ENCODE data around the gene ARHGDIG. TPM values are rescaled to one million over a fixed set of nuclear protein-coding genes. Genes with fewer than 3 reads are reported as not detected.

The ARHGDIG gene
- total and polyA plus RNA-seq, 2 experiments from 2014 or later = 0.78 to 1.0 TPM

DNA sequence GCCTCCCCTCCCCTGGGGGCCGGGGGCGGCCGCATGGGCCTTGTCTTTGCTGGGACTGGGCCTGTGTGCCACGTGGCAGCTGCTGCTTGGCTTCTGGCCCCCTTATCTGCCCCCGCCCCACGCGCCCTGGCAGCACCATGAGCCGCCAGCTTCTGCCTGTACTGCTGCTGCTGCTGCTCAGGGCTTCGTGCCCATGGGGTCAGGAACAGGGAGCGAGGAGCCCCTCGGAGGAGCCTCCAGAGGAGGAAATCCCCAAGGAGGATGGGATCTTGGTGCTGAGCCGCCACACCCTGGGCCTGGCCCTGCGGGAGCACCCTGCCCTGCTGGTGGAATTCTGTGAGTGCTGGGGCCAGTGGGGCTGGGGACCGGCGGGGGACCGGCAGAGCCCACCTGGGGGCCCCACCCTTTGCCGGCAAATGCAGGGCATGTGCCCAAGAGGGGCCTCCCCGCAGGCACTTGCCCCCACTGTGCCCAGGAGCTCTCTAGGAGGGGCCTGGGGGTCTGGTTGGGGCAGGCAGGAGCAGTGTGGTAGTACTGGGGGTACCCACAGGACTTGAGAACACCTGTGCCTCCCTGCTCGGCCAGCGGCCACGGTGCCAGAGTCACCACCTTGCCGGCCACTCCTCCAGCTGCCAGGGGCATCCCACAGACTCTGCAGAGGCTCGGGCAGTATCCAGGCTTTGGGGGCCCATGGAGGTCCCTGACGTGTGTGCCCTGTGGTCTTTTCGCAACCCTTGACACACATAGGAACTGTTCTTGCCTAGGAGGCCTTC is 2.8 kb downstream of the ARHGDIG start, which contains the start of gene PDIA2:
Gene PDIA2, plus strand, starts transcription at position 132 of the 773 bp plus-strand sequence. Its CDS starts 6 bp downstream, at position 138.
- H3K9me3 Mint-ChIP-seq = no peaks in the 10 kb centered on the region
- Histone ChIP-seq H2AFZ (no peak within 1 kb of the TSS), H3K27ac (ENCODE audit: low read depth) (no peak within 1 kb of the TSS), H3K4me1 (ENCODE audit: insufficient read depth) (no peaks in the 10 kb centered on the region), H3K9me2 (ENCODE audit: insufficient read depth) (no peaks in the 10 kb centered on the region), H3K4me3 (no peak within 1 kb of the TSS), H3K4me2 (no peak within 1 kb of the TSS), H4K20me1 (replicated peaks; ENCODE audit: insufficient read depth) (0 out of 2 replicates have a peak, but pooled peaks cover 2% of the 10 kb centered on the region), H3K36me3 (ENCODE audit: insufficient read depth) (no peaks in the 10 kb centered on the region), H3K79me2 (replicated peaks; ENCODE audit: insufficient read depth) (no peaks in the 10 kb centered on the region), H3K27me3 (ENCODE audit: insufficient read depth) (peaks cover 30% of the 10 kb centered on the region), H3F3A (replicated peaks; ENCODE audit: low read depth) (0 out of 2 replicates have a peak, but pooled peaks cover 4% of the 10 kb centered on the region)
- DNase-seq (ENCODE audit: low spot score) (no peak), ATAC-seq (no peak)
- H3K4me3 Mint-ChIP-seq = no peak within 1 kb of the TSS
- TF ChIP-seq, protein P1, sequence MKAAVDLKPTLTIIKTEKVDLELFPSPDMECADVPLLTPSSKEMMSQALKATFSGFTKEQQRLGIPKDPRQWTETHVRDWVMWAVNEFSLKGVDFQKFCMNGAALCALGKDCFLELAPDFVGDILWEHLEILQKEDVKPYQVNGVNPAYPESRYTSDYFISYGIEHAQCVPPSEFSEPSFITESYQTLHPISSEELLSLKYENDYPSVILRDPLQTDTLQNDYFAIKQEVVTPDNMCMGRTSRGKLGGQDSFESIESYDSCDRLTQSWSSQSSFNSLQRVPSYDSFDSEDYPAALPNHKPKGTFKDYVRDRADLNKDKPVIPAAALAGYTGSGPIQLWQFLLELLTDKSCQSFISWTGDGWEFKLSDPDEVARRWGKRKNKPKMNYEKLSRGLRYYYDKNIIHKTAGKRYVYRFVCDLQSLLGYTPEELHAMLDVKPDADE (IDR thresholded peaks at IDR 0.05) = no peak
- TF ChIP-seq, protein P2, sequence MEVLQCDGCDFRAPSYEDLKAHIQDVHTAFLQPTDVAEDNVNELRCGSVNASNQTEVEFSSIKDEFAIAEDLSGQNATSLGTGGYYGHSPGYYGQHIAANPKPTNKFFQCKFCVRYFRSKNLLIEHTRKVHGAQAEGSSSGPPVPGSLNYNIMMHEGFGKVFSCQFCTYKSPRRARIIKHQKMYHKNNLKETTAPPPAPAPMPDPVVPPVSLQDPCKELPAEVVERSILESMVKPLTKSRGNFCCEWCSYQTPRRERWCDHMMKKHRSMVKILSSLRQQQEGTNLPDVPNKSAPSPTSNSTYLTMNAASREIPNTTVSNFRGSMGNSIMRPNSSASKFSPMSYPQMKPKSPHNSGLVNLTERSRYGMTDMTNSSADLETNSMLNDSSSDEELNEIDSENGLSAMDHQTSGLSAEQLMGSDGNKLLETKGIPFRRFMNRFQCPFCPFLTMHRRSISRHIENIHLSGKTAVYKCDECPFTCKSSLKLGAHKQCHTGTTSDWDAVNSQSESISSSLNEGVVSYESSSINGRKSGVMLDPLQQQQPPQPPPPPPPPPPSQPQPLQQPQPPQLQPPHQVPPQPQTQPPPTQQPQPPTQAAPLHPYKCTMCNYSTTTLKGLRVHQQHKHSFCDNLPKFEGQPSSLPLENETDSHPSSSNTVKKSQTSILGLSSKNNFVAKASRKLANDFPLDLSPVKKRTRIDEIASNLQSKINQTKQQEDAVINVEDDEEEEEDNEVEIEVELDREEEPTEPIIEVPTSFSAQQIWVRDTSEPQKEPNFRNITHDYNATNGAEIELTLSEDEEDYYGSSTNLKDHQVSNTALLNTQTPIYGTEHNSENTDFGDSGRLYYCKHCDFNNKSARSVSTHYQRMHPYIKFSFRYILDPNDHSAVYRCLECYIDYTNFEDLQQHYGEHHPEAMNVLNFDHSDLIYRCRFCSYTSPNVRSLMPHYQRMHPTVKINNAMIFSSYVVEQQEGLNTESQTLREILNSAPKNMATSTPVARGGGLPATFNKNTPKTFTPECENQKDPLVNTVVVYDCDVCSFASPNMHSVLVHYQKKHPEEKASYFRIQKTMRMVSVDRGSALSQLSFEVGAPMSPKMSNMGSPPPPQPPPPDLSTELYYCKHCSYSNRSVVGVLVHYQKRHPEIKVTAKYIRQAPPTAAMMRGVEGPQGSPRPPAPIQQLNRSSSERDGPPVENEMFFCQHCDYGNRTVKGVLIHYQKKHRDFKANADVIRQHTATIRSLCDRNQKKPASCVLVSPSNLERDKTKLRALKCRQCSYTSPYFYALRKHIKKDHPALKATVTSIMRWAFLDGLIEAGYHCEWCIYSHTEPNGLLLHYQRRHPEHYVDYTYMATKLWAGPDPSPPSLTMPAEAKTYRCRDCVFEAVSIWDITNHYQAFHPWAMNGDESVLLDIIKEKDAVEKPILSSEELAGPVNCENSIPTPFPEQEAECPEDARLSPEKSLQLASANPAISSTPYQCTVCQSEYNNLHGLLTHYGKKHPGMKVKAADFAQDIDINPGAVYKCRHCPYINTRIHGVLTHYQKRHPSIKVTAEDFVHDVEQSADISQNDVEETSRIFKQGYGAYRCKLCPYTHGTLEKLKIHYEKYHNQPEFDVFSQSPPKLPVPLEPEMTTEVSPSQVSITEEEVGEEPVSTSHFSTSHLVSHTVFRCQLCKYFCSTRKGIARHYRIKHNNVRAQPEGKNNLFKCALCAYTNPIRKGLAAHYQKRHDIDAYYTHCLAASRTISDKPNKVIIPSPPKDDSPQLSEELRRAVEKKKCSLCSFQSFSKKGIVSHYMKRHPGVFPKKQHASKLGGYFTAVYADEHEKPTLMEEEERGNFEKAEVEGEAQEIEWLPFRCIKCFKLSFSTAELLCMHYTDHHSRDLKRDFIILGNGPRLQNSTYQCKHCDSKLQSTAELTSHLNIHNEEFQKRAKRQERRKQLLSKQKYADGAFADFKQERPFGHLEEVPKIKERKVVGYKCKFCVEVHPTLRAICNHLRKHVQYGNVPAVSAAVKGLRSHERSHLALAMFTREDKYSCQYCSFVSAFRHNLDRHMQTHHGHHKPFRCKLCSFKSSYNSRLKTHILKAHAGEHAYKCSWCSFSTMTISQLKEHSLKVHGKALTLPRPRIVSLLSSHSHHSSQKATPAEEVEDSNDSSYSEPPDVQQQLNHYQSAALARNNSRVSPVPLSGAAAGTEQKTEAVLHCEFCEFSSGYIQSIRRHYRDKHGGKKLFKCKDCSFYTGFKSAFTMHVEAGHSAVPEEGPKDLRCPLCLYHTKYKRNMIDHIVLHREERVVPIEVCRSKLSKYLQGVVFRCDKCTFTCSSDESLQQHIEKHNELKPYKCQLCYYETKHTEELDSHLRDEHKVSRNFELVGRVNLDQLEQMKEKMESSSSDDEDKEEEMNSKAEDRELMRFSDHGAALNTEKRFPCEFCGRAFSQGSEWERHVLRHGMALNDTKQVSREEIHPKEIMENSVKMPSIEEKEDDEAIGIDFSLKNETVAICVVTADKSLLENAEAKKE (CRISPR knock-in tag; IDR thresholded peaks at IDR 0.05) = no peak
- TF ChIP-seq CTCF (conservative IDR thresholded peaks at IDR 0.05; ENCODE audit: low read depth in 2 of 2) (no peak), ZNF114 (CRISPR knock-in tag; IDR thresholded peaks at IDR 0.05) (no peak), STAT1 (IDR thresholded peaks at IDR 0.05; ENCODE audit: unreplicated experiment) (no peak), REST (IDR thresholded peaks at IDR 0.05; ENCODE audit: unreplicated experiment) (no peak), CREB1 (CRISPR knock-in tag; IDR thresholded peaks at IDR 0.05; ENCODE audit: low read depth) (no peak), ZNF331 (CRISPR knock-in tag; IDR thresholded peaks at IDR 0.05; ENCODE audit: low read depth) (no peak), NANOG (IDR thresholded peaks at IDR 0.05; ENCODE audit: borderline replicate concordance) (no peak), EZH2 (IDR thresholded peaks at IDR 0.05; ENCODE audit: low read depth, unreplicated experiment) (no peak), EZH2phosphoT487 (IDR thresholded peaks at IDR 0.05; ENCODE audit: unreplicated experiment) (no peak), POLR2AphosphoS5 (IDR thresholded peaks at IDR 0.05; ENCODE audit: low read depth) (no peak), JUNB (IDR thresholded peaks at IDR 0.05; ENCODE audit: unreplicated experiment) (no peak)
- peaks cover 8% of the 10 kb centered on the region for H3K36me3 Mint-ChIP-seq (ENCODE audit: low read depth)
- H3K4me1 Mint-ChIP-seq = no peaks in the 10 kb centered on the region
- H3K27me3 Mint-ChIP-seq (ENCODE audit: insufficient read depth, low read depth, poor library complexity) = peaks cover 17% of the 10 kb centered on the region
- no peak within 1 kb of the TSS for H3K27ac Mint-ChIP-seq

Measured in GM23338 (cell line).